Left cardiac atrium (tissue), 4 donors: ENCODE data around the gene CCDC159. TPM values are rescaled to one million over a fixed set of nuclear protein-coding genes. Genes with fewer than 3 reads are reported as not detected.
"Not testable (repeated sequence)": the region's sequence is repeated elsewhere in the genome, so short reads cannot be mapped to it uniquely, and the experiment has no call there.

ENCODE experiments used
- ATAC-seq, 2 donors: fragments of 200-7000 bp; cut with Tn5 transposase; one replicate each; pipeline ENCODE4 v1.9.1; 2020; ENCODE audit warnings: mild to moderate bottlenecking in 2 of 2, moderate library complexity in 2 of 2
- DNase-seq: peaks from one replicate; pipeline ENCODE4 v3.0.0-alpha.2; 2020
- intact Hi-C, 2 donors: fragments of 100-400 bp; cut with DNase I; formaldehyde crosslinking; loops; one replicate each; pipeline versions ENCODE4 v1.14.1 to v1.15.1; 2022 to 2023
- long read RNA-seq: library from polyadenylated mRNA; unstranded; transcript quantifications from one replicate; pipeline ENCODE4 v2.0.0, GENCODE V29; 2021
- total RNA-seq, 2 donors: library from RNA; stranded (reverse); fragmentation: NEBNext Ultra II Directional; extraction: Animal tissue kit (Norgen Biotek cat#: 25700); gene quantifications; one replicate each; pipeline ENCODE4 v1.2.1, GENCODE V29; 2021
- donor health status: DM: no; HTN: yes; CAD: no.
- donor health status: DM: no; HTN: yes; CAD: no; lungs with severe emphysema.
- donor health status: DM: yes; HTN: yes; CAD: no.
- donor health status: Dilated cardiomyopathy.

Gene CCDC159, protein sequence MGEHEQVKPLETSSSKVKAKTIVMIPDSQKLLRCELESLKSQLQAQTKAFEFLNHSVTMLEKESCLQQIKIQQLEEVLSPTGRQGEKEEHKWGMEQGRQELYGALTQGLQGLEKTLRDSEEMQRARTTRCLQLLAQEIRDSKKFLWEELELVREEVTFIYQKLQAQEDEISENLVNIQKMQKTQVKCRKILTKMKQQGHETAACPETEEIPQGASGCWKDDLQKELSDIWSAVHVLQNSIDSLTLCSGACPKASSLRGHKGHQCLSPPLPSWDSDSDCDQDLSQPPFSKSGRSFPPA
- total RNA-seq = 10 to 100 TPM; 16.4 to 20.0 TPM
- long read RNA-seq, partial matches to known transcripts = 0 of 1 reads
- long read RNA-seq, other reads (novel, unspliced or antisense) = 1 of 1 reads

DNA sequence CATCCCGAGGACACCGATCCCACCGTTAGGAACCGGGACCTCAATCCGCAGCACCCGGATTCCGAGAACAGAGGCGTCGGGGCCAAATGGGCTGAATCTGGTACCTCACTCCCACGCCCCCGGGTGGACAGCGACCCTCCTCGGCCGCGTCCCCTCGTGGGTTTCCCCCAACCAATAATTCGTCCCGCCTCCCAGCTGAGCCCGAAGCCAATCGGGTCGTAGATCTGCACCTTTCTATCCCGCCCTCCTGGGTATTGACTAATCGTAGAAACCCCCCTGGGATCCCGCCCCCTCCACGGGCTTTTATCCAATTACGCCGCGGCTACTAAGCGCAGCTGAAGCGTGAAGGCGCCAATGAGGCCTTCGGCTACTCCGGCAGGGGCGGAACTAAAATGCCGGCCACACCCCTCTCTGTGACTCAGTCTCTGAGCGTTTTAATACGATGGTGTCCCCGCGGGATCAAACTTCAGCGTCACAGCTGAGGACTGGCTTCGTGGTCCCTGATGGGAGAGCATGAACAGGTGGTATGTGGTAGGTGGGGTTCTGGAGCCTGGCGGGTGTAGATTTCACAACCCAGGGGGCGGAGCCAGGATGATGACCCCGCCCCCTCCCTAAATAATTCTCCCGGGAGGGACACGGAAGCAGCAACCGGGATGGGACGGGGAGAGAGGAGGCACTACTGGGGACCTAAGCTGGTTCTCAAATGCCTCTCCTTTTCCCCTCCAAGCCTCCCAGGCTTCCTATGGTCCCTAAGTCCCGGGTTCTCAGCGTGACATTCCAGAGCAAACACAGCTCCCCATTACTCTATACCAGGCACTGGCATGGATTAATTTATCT, at the start of gene CCDC159, which contains the start of gene TMEM205:
Gene CCDC159, plus strand, starts transcription at position 416 of the 837 bp plus-strand sequence. Its CDS starts 88 bp downstream, at position 504.
Gene TMEM205, minus strand, starts transcription at position 165 of the 837 bp plus-strand sequence. CDS start 649 bp downstream, outside the sequence.
- DNase-seq (peak; percentile 99), ATAC-seq (peak; percentile 96 to 97)
- intact Hi-C loops = no loop called here

DNA sequence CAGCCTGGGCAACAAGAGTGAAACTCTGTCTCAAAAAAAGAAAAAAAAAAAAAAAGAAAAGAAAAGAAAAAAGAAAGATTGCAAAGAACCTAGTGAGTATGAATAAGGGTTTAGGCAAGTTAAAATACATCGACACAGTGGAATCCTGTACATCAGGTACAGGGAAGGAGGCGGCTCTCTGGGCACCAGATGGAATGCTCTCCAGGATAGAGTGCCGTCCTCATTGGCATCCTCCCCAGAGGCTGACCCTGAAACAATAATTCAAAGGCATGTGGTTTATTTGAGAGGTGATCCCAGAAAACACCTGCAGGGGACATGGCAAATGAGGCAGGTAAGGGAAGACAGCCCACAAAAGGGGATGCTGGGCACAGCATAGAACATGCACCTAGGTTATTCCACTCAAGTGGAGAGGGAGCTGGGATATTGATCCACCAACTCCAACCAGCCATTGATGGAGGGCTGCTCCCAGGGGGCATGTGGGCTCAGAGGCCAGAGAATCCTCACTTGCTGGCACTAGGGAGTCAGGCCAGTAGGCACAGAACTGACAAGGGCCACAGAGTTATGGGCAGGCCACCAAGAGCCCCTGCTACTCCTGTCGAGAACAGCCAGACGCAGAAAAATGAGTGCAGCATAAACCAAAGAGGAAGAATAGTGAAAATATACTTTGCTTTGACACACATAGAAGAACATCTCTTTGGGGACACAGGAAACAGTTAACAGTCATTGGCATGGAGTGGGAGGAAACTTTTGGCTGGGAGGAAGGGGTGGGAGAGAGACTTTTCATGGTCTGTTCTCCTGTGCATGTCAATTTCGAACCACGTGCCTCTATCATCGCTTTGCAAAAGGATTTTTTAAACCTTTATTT, 46.1 kb upstream of the CCDC159 start:
- intact Hi-C loops = loop anchor here in 1 of 2 donors (10.0 kb wide), 1 partner anchor 185 kb away; the partner anchor contains the start of gene ELAVL3
- no peak for DNase-seq
- ATAC-seq = no peak

DNA sequence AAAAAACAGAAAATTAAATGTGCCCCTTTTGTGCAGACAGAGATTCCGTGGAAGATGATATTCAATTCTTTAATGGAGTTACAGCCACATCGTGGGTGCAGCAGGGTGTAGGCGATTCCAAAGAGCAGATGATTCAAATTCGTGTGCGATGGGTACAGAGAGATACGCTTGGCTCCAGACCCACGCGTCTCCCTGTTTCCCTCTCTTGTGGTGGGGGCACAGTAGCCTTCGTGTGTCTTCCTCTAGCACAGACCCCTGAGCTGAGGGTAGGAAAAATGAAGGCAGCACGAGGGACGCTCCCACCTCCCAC, 45.6 kb upstream of the CCDC159 start:
- DNase-seq = no peak
- intact Hi-C loops = no loop called here
- no peak for ATAC-seq

DNA sequence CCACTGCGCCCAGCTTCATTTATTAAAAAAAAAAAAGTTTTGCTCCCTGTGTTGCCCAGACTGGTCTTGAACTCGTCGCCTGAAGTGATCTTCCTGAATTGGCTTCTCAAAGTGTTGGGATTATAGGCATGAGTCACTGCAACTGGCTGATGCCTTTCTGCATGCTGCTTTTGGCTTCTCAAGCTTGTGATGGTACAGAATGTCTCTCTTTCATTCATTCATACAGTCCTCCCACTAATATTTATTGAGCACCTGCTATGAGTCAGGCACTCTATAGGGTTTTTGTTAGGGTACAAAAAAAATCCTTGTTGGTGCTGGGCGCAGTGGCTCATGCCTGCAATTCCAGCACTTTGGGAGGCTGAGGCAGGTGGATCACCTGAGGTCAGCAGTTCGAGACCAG, 41.4 kb upstream of the CCDC159 start:
- intact Hi-C loops = no loop called here
- no peak for ATAC-seq
- DNase-seq = no peak

DNA sequence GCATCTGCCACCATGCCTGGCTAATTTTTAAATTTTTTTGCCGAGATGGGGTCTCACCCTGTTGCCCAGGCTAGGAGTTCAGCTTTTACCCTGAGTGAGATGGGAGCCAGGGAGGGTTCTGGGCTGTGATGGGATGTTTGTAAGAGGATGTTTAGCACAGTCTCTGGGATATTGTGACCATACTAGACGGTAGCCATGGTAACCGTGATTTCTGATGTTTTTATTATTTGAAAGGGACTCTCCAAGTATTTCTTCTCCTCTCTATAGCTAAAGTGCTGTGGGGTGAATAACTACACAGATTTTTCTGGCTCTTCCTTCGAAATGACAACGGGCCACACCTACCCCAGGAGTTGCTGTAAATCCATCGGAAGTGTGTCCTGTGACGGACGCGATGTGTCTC, 40.0 kb upstream of the CCDC159 start:
- DNase-seq = no peak
- intact Hi-C loops = no loop called here
- no peak for ATAC-seq

DNA sequence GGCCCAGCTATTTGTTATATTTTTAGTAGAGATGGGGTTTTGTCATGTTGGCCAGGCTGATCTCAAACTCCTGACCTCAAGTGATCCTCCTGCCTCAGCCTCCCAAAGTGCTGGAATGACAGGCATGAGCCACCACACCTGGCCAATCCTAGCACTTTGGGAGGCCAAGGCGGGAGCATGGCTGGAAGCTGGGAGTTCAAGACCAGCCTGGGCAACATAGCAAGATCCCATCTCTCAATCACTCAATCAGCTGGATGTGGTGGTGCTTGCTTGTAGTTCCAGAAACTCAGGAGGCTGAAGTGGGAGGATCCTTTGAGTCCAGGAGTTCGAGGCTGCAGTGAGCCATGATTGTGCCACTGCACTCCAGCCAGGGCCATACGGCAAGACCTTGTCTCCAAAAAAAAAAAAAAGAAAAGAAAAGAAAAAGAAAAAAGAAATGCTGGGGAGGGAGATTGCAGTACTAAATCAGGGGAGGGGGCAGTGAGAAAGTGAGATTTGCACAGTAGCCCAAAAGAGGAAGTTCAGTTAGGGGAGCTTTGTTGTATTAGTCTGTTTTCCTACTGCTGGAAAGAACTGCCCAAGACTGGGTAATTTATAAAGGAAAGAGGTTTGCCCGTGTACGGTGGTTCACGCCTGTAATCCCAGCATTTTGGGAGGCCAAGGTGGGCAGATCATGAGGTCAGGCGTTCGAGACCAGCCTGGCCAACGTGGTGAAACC, 25.9 kb upstream of the CCDC159 start:
- DNase-seq, ATAC-seq, intact Hi-C loops: not testable (repeated sequence)

DNA sequence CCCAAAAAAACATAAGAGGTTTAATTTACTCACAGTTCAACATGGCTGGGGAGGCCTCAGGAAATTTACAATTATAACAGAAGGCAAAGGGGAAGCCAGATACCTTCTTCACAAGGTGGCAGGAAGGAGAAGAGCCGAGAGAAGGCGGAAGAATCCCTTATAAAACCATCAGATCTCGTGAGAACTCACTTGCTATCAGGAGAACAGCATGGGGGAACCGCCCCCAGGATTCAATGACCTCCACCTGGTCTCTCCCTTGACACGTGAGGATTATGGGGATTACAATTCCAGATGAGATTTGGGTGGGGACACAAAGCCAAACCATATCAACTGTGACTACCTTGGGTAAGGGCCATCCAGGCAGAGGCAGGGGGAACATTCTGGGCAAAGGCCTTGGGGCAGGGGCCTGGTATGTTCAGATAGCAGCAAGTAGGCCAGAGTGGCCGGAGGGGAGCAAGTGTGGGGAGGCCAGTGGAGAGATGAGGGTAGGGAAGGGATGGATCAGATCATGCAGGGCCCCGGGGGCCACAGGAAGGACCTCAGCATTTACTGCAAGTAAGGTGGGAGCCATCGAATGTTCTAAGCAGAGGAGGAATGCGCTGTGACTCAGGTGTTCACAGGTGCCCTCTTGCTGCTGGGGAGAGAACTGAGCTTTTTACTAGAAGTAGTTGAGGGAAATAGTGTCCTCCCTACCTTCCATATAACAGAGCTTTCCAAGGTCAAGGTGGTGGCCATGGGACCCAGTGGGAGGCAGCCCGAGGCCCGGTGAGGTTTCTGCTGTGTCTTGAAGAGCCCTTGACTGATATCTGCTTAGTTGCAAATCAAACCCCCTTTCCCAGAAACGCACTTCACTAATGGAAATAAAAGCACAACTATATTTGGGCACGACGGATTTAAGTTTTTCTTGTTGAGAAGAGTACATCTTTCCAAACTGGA, 24.9 kb upstream of the CCDC159 start:
- intact Hi-C loops = no loop called here
- ATAC-seq = no peak
- DNase-seq = no peak

DNA sequence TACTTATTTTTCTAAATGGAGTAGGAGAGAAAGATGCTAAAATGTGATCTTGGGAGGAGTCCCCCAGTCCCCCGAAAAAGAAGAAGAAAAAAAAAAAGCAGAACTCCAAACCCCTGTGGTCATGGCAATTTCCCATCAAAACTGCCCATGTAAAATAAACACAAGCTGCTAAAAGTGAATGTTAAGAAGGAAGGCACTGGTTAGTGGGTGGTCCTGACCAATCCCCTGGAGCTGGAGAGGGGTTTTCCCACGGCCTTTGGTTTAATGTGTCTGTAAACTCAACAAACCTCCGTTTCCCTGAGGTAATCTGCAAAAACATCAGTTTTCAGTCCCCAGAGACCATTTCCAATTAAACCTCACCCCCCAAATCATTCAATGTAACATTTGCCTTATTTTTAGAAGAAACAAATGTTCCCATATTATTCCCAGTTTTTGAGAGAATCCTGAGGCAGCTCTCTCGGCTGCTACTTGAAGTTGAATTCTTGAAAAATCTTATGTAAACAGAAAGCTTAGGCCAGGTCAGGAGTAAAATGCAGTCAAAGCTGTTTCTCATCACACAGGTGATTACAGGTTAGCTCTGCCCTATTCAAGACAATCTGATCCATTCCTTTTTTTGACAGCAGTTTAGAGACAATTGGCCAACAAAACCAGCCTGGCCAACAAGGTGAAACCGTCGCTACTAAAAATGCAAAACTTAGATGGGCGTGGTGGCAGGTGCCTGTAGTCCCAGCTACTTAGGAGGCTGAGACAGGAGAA, 23.9 kb upstream of the CCDC159 start:
- DNase-seq = no peak
- no peak for ATAC-seq
- intact Hi-C loops = no loop called here

DNA sequence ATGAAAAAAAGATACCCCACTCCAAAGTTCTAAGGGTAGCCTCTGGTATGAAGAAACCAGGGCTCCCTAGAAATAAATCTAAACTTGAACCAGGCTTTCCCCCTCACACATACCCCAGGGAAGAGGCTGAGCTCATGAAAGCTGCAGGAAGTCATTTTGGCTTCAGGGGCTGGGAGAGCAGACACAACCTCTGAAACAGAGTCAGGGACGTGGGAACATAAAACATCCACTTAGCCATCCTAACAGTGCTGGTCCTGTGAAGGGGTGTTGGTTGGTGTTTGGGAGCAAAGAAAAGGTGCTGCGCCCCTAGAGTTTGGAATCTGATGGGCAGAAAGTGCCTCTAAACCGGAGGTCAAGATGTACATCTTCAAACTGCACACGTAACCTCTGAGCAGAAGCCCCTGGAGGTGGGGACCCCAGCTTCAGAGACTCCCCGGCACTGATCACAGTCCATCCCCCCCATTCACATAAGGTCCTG, 22.7 kb upstream of the CCDC159 start:
- no peak for DNase-seq
- intact Hi-C loops = no loop called here
- ATAC-seq = peak in 1 of 2 donors; percentile 7

DNA sequence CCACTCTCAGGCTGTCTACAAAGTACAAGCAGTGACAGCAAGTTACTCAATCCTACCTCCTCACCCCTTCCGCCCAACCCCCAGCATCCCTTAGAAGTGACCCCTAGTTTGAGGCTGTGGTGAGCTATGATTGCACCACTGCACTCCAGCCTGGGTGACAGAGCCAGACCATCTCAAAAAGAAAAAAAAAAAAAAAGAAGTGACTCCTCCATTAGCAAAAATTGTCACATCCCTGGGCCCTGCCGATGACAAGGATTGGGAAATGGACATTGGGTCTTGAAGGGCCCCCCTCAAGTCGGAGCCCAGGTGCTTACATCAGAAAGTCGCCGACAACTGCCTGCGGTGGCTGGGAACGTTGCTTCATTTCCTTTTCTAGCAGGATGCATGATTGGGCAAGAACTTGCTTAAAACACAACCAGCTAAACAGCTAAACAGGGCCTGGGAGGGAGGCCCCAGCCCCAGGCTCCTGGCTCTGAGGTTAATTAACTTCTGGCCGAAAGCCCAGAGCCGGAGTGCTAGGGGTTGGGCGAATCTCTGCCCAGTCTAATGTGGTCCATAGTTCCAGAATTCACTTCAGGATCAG, 22.1 kb upstream of the CCDC159 start:
- ATAC-seq (peak; percentile 91 to 95), DNase-seq (peak; percentile 82)
- intact Hi-C loops = no loop called here

DNA sequence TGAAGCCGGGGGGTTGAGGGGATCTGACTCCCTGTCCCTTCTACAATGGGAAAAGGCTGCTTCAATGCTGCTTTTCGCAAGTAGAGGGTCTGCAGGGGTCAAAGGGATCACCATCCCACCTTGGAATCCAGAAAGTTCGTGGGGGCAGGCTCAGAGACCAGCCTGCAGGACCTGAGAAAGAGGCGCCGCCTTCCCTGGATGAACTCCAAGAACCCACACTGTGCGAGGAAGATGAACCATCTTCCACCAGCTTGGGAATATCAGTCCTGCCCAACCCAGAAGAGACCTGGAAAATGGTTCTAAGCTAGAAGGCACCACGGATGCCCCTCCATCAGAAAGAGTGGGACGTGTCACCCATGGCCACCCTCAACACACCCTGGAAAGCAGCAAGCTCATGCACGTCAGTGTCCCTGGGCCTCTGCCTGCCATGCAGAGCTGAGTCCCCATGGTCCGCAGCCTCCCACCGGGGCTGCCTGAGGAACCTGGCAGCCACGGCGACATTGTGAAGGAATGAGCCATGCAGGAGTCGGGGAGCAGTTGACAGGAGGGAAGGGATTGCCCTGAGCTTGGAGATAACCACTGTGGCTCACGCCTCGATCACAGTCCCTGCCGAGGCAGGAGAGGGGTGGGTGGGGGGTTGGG, 21.4 kb upstream of the CCDC159 start:
- intact Hi-C loops = no loop called here
- ATAC-seq = peak in 1 of 2 donors; percentile 14
- DNase-seq = no peak

DNA sequence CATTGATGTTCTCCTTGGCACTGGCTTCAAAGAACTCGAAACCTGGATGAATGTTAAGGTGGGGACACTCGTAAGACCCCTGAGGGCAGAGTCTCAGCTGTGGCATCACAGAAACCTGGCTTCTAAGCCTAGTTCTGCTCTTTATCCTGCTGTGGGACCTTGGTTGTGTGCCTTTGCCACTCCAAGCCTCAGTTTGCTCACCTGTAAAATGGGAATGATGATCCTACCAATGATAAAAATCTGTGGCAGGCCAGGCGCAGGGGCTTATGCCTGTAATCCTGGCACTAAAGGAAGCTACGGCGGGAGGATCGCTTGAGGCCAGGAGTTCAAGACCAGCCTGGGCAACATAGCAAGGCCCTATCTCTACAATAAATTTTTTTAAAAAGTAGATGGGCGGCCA, 20.8 kb upstream of the CCDC159 start:
- intact Hi-C loops = no loop called here

DNA sequence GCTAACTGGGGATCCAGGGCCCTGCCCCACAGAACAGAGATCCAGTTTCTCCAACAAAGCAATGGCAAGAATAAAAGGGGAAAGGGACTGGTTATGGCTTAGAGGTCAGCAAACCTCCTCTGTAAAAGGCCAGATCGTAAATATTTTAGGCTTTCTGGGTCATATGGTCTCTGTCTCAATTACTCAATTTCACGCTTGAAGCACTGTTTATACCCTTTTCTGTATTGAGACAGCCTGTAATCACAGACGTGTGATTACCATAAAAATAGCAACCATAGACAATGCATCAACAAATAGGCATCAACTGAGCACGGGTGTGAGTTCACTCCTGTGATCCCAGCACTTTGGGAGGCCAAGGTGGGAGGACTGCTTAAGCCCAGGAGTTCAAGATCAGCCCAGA, 16.2 kb upstream of the CCDC159 start:
- no peak for ATAC-seq
- DNase-seq = no peak
- intact Hi-C loops = no loop called here

More for the DNA sequence above, 20.8 kb upstream of the CCDC159 start:
- DNase-seq (no peak), ATAC-seq (no peak)

DNA sequence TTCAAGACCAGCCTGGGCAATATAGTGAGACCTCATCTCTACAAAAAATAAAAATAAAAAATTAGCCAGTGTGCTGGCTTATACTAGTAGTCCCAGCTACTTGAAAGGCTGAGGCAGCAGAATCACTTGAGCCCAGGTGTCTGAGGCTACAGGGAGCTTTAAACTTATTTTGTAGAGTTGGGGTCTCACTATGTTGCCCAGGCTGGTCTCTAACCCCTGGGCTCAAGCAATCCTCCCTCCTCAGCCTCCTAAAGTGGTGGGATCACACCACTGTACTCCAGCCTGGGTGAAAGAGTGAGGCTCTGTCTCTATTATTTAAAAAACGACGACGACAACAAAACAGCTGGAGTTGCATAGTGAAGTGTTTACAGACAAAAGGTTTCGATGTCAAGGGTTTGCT, 14.8 kb upstream of the CCDC159 start:
- ATAC-seq (no peak), DNase-seq (no peak)
- intact Hi-C loops = no loop called here

DNA sequence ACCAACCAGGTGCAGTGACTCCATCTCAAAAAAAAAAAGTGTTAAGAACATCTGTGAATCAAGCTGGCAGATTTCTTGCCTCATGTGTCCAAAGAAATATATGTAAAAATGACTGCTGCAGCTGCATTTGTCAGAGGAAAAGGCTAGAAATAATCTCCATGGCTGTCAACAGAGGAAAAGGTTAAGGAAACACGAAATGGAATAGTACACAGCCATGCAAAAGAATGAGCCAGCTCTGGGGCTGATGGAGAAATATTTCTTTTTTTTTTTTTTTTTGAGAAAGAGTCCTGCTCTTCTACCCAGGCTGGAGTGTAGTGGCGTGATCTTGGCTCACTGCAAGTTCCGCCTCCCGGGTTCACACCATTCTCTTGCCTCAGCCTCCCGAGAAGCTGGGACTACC, 13.5 kb upstream of the CCDC159 start:
- ATAC-seq = no peak
- no peak for DNase-seq
- intact Hi-C loops = no loop called here

DNA sequence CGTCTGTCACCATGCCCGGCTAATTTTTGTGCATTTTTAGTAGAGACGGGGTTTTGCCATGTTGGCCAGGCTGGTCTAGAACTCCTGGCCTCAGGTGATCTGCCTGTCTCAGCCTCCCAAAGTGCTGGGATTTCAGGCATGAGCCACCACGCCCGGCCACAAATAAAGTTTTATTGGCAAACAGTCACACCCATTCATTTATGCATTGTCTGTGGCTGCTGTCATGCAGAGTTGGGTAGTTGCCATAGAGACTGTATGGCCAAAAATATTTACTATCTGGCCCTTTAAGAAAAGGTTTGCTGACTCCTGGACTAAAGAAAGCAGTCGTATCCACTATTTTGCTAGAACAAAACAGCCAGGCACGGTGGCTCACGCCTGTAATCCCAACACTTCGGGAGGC, 12.5 kb upstream of the CCDC159 start:
- DNase-seq, intact Hi-C loops, ATAC-seq: not testable (repeated sequence)
